GM12892 (cell line): ENCODE measurements around the gene MYO15A.

Source experiments
- DNase-seq: peaks from one replicate; pipeline ENCODE4 v3.0.0; 2011; ENCODE audit not compliant: insufficient read length
- FAIRE-seq: peaks from 2 replicates; lab custom pipeline; 2011; peaks lifted over from hg19 to GRCh38; lab: Jason Lieb, UNC
- POLR2A ChIP-seq: IDR thresholded peaks from 2 replicates; pipeline ENCODE4 v1.6.1; 2011; ENCODE audit warnings: low read depth, low read length, control low read depth
- POLR2AphosphoS5 ChIP-seq: IDR thresholded peaks from 2 replicates; pipeline ENCODE4 v1.6.1; 2011; ENCODE audit warnings: low read depth, low read length, control low read depth
- TAF1 ChIP-seq: IDR thresholded peaks from 2 replicates; pipeline ENCODE4 v1.6.1; 2011; ENCODE audit warnings: low read depth, mild to moderate bottlenecking, control low read depth, low read length, borderline replicate concordance

The MYO15A gene

GRCh38 chr17:18151290-18151689 lies 42.7 kb downstream of the MYO15A start:
- TF ChIP-seq POLR2AphosphoS5 (no peak), TAF1 (no peak), POLR2A (no peak)
- FAIRE-seq (no peak), DNase-seq (no peak)

GRCh38 chr17:18155179-18155578 lies 46.6 kb downstream of the MYO15A start:
- TF ChIP-seq TAF1: no peak
- no peak for TF ChIP-seq POLR2AphosphoS5
- TF ChIP-seq POLR2A: no peak
- no peak for DNase-seq
- FAIRE-seq: no peak

GRCh38 chr17:18156171-18156975 lies 47.8 kb downstream of the MYO15A start:
- DNase-seq: no peak
- no peak for TF ChIP-seq POLR2A
- no peak for TF ChIP-seq POLR2AphosphoS5
- no peak for TF ChIP-seq TAF1
- no peak for FAIRE-seq

- TF ChIP-seq POLR2A (no peak), TAF1 (no peak), POLR2AphosphoS5 (no peak)
- FAIRE-seq: peak; percentile 48
- DNase-seq: no peak
Observed at GRCh38 chr17:18156976-18157280, 48.4 kb downstream of the MYO15A start.

GRCh38 chr17:18157354-18157985 lies 48.9 kb downstream of the MYO15A start:
- peak; percentile 30 for FAIRE-seq
- TF ChIP-seq POLR2A (no peak), TAF1 (no peak), POLR2AphosphoS5 (no peak)
- no peak for DNase-seq

- DNase-seq: peak; percentile 95
- FAIRE-seq: peak; percentile 99
Observed at GRCh38 chr17:18158022-18158600, 49.6 kb downstream of the MYO15A start.

GRCh38 chr17:18159551-18160120 lies 51.1 kb downstream of the MYO15A start:
- TF ChIP-seq POLR2A (no peak), TAF1 (no peak), POLR2AphosphoS5 (no peak)
- FAIRE-seq (peak; percentile 54), DNase-seq (no peak)

More at GRCh38 chr17:18158022-18158600, 49.6 kb downstream of the MYO15A start:
- TF ChIP-seq POLR2AphosphoS5: no peak
- TF ChIP-seq POLR2A: no peak
- TF ChIP-seq TAF1: no peak

GRCh38 chr17:18160128-18160856 lies 51.7 kb downstream of the MYO15A start:
- FAIRE-seq (peak; percentile 74), DNase-seq (no peak)
- TF ChIP-seq TAF1: no peak
- TF ChIP-seq POLR2AphosphoS5: no peak
- no peak for TF ChIP-seq POLR2A

GRCh38 chr17:18161207-18162145 lies 52.9 kb downstream of the MYO15A start:
- TF ChIP-seq TAF1 (no peak), POLR2AphosphoS5 (no peak), POLR2A (no peak)
- DNase-seq (peak; percentile 62), FAIRE-seq (peak; percentile 97)

- no peak for FAIRE-seq
- TF ChIP-seq POLR2A (no peak), TAF1 (no peak), POLR2AphosphoS5 (no peak)
- no peak for DNase-seq
Observed at GRCh38 chr17:18163547-18163946, 55.0 kb downstream of the MYO15A start.

GRCh38 chr17:18166894-18167293 lies 58.3 kb downstream of the MYO15A start:
- TF ChIP-seq POLR2A (no peak), TAF1 (no peak)
- FAIRE-seq (no peak), DNase-seq (no peak)
